Measurements from ENCODE around the gene NR2C1.

- no peak for TF ChIP-seq CTCF (IDR thresholded peaks at IDR 0.05; ENCODE audit: insufficient read depth, low read depth, low read length)
- no peak for TF ChIP-seq EZH2 (IDR thresholded peaks at IDR 0.05; ENCODE audit: insufficient read depth, low read length)
These were observed 84.9 kb downstream of the NR2C1 start for GRCh38 chr12:94988471-94988870.

Measured in astrocyte (in vitro differentiated cells and primary cell).